ENCODE data around the gene LYG1.
"Not testable (repeated sequence)": the region's sequence is repeated elsewhere in the genome, so short reads cannot be mapped to it uniquely, and the experiment has no call there.

Gene LYG1

GRCh38 chr2:99278195-99278765 lies 22.7 kb downstream of the LYG1 start:
- in situ Hi-C loops (cut with HindIII; ENCODE audit: low sequenced_read_pairs): not testable (repeated sequence)

GRCh38 chr2:99275882-99276281 lies 25.1 kb downstream of the LYG1 start:
- in situ Hi-C loops (cut with HindIII; ENCODE audit: low sequenced_read_pairs): no loop called here

- in situ Hi-C loops (cut with HindIII; ENCODE audit: low sequenced_read_pairs): no loop called here
Measured at GRCh38 chr2:99261242-99261641, 39.8 kb downstream of the LYG1 start.

- in situ Hi-C loops (cut with HindIII; ENCODE audit: low sequenced_read_pairs): no loop called here
Measured at GRCh38 chr2:99260184-99260583, 40.8 kb downstream of the LYG1 start.

GRCh38 chr2:99259465-99259864 lies 41.5 kb downstream of the LYG1 start:
- in situ Hi-C loops (cut with HindIII; ENCODE audit: low sequenced_read_pairs): no loop called here

GRCh38 chr2:99256677-99257076 lies 44.3 kb downstream of the LYG1 start:
- in situ Hi-C loops (cut with HindIII; ENCODE audit: low sequenced_read_pairs): no loop called here

GRCh38 chr2:99255491-99256318 lies 45.3 kb downstream of the LYG1 start, which contains the start of gene LYG2:
Gene LYG2, minus strand, starts transcription at chr2:99255666. Its CDS starts 1,406 bp downstream, at chr2:99254260.
- in situ Hi-C loops (cut with HindIII; ENCODE audit: low sequenced_read_pairs): no loop called here

GRCh38 chr2:99249951-99250350 lies 51.0 kb downstream of the LYG1 start:
- in situ Hi-C loops (cut with HindIII; ENCODE audit: low sequenced_read_pairs): no loop called here

GRCh38 chr2:99242151-99242550 lies 58.8 kb downstream of the LYG1 start:
- in situ Hi-C loops (cut with HindIII; ENCODE audit: low sequenced_read_pairs): no loop called here

- in situ Hi-C loops (cut with HindIII; ENCODE audit: low sequenced_read_pairs): no loop called here
Measured at GRCh38 chr2:99240431-99240830, 60.6 kb downstream of the LYG1 start.

GRCh38 chr2:99238599-99238998 lies 62.4 kb downstream of the LYG1 start:
- in situ Hi-C loops (cut with HindIII; ENCODE audit: low sequenced_read_pairs): no loop called here
